Fibroblast of pulmonary artery (primary cell): ENCODE results near the gene UNC50.
A peak's percentile ranks its signal among the peaks of the same experiment; 100 is the strongest.

Source experiments
- DNase-seq: peaks from one replicate; pipeline ENCODE4 v3.0.0-alpha.2; 2010; ENCODE audit warnings: low read depth
- H3K4me3 ChIP-seq: replicated peaks from 2 replicates; pipeline ENCODE4 v1.5.1; 2011; ENCODE audit warnings: low read depth, mild to moderate bottlenecking, control low read depth, low read length, moderate library complexity
- TF ChIP-seq, protein P1 (sequence below): IDR thresholded peaks from 2 replicates; pipeline ENCODE4 v1.5.1; 2011; ENCODE audit warnings: mild to moderate bottlenecking, control low read depth, low read length, inconsistent platforms; ENCODE audit errors: missing control alignments

The UNC50 gene

DNA sequence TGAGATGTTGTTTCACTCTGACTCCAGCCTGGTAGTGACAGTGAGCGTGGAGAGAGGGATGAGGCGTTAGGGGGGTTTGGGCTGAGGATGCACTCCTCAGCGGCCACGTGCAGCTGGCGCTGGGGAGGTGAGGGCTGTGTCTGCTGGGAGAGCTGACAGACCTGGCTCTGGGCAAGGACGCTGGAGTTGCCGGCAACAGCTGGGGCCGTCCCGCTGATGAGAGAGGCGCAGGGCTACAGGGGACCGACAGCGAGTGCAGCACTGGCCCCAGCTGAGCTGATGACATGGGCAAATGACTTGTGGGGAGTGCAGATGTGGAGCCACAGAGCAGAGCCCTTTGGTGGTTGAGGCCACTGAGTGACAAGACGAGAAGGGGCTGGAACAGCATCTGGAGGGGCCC is 38.5 kb upstream of the UNC50 start:
- TF ChIP-seq, protein P1, sequence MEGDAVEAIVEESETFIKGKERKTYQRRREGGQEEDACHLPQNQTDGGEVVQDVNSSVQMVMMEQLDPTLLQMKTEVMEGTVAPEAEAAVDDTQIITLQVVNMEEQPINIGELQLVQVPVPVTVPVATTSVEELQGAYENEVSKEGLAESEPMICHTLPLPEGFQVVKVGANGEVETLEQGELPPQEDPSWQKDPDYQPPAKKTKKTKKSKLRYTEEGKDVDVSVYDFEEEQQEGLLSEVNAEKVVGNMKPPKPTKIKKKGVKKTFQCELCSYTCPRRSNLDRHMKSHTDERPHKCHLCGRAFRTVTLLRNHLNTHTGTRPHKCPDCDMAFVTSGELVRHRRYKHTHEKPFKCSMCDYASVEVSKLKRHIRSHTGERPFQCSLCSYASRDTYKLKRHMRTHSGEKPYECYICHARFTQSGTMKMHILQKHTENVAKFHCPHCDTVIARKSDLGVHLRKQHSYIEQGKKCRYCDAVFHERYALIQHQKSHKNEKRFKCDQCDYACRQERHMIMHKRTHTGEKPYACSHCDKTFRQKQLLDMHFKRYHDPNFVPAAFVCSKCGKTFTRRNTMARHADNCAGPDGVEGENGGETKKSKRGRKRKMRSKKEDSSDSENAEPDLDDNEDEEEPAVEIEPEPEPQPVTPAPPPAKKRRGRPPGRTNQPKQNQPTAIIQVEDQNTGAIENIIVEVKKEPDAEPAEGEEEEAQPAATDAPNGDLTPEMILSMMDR, result no peak
- no peak for DNase-seq
- no peak overlapping the region for H3K4me3 ChIP-seq

DNA sequence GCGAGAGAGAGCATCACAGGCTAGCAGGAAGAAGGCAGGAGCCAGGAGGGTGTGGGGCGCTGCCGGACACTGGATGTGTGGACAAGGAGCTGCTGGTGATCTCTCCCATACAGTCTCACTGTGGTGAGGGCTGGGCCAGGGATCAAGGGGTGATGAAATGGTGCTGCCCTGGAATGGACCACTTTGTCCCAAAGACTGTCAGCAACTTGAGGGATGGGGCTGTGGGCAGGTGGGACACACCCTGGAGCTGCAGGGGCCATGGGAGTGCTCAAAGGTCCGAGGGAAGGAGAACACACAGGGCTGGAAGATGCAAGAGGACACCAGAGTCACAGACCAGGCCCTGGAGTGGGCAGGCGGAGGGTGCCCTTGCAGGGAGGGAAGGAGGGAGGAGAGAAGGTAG is 38.0 kb upstream of the UNC50 start:
- TF ChIP-seq, protein P1, result no peak
- no peak overlapping the region for H3K4me3 ChIP-seq
- no peak for DNase-seq

DNA sequence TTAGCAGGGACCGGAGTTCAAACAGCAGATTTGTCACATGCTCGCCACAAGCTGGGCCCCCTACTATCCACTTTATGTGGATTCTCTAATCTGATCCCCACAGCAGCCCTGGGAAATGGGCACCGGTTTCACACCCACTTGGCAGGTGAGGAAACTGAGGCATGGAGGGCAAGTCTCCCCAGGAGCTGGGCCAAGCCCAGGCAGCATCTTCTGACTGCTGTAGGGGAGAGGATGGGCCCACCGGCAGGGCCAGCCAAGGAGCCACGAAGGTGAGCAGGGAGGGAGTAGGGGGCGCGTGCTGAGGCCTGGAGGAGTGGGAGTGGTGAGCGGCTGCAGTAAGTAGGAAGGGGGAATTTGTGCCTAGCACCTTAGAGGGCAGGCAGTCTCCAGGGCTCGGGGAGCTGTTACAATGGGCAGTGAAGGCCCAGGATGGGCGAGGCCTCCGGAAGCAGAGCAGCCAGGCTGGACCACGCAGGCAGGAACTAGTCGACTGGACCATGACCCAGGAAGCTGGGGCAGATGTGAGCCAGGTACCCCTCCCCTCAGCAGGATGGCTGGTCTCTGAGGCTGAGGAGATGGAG is 37.2 kb upstream of the UNC50 start:
- TF ChIP-seq, protein P1, result no peak
- no peak for DNase-seq
- no peak overlapping the region for H3K4me3 ChIP-seq

GRCh38 chr2:98571796-98572195 is 36.6 kb upstream of the UNC50 start:
- DNase-seq, result no peak

DNA sequence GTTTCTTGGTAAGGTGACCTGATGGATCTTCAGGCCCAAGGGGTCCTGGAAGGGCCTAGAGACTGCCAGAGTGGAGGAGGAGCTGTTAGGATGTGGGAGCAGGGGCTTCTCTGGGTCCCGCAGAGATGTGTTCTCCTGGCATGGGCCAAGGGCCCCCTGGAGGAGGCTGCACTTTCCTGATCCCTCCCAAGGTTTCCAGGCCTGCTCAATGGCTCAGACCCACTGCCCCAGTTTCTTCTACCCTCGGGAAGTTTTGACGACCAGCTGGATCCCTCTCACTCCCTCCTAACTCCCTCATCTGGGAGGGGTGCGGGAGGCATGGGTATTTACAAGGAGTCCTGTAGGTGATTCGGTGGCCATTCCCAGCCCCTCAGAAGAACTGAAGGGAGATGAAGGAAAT is 36.2 kb upstream of the UNC50 start:
- no peak overlapping the region for H3K4me3 ChIP-seq
- TF ChIP-seq, protein P1, result no peak
- DNase-seq, result no peak

More at GRCh38 chr2:98571796-98572195, 36.6 kb upstream of the UNC50 start:
- TF ChIP-seq, protein P1, result no peak
- no peak overlapping the region for H3K4me3 ChIP-seq

- peak; percentile 54 for DNase-seq
- no peak overlapping the region for H3K4me3 ChIP-seq
- TF ChIP-seq, protein P1, result no peak
Measured at GRCh38 chr2:98572676-98573075, 35.7 kb upstream of the UNC50 start.

DNA sequence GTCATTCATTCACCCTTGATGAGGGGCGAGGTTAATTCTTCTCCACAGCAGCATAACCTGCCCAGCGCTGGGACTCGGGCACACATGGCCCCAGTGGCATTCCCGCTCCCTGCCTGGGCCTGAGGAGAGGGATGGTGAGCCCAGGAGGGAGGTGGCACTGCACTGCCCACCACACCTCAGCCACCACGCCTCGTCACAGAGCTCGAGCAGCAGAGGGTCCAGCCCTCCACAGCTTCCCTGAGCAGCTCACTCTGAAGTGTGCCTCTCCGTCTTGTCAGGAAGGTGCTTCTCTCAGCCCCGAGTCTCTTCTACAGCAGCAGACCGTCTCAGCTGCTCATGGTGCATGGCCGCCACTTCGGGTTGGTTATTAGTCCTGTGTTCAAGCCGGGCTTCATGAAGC is 35.0 kb upstream of the UNC50 start:
- no peak overlapping the region for H3K4me3 ChIP-seq
- TF ChIP-seq, protein P1, result no peak
- DNase-seq, result no peak
